Keratinocyte (primary cell): ENCODE data around the gene ANTXR2. TPM values are rescaled to one million over a fixed set of nuclear protein-coding genes. Genes with fewer than 3 reads are reported as not detected.

ENCODE experiments used
- DNase-seq: peaks from one replicate; pipeline ENCODE4 v3.0.0-alpha.2; 2011; ENCODE audit warnings: low read depth, missing footprints, low spot score
- FAIRE-seq: peaks from 2 replicates; lab custom pipeline; 2011; peaks lifted over from hg19 to GRCh38; lab: Jason Lieb, UNC
- H2AFZ ChIP-seq: 2 replicates; pipeline ENCODE4 v1.6.0; 2012; ENCODE audit warnings: low read length, control low read depth, inconsistent platforms; ENCODE audit not compliant: control insufficient read depth
- H3K27ac ChIP-seq: 2 replicates; pipeline ENCODE4 v1.5.1; 2011; ENCODE audit warnings: low read length; ENCODE audit not compliant: control insufficient read depth, insufficient read depth
- H3K27me3 ChIP-seq: 3 replicates; pipeline ENCODE4 v1.6.0; 2011; ENCODE audit warnings: low read length; ENCODE audit not compliant: control insufficient read depth, insufficient read depth; ENCODE audit errors: extremely low read depth
- H3K36me3 ChIP-seq, 2 experiments: 2 replicates in 1 of 2; 3 replicates in 1 of 2; pipeline ENCODE4 v1.5.1; 2011; ENCODE audit warnings: low read length in 2 of 2, mild to moderate bottlenecking in 1 of 2; ENCODE audit not compliant: control insufficient read depth in 2 of 2, insufficient read depth in 2 of 2; ENCODE audit errors: extremely low read depth in 1 of 2
- H3K4me1 ChIP-seq: 3 replicates; pipeline ENCODE4 v1.5.1; 2011; ENCODE audit warnings: low read length; ENCODE audit not compliant: control insufficient read depth, insufficient read depth; ENCODE audit errors: extremely low read depth
- H3K4me2 ChIP-seq: 3 replicates; pipeline ENCODE4 v1.6.0; 2011; ENCODE audit warnings: low read depth, low read length; ENCODE audit not compliant: control insufficient read depth, insufficient read depth; ENCODE audit errors: extremely low read depth
- H3K4me3 ChIP-seq, 3 experiments: fragments of 200-600 bp in 1 of 3; sonication (generic) in 1 of 3; 2 replicates in 2 of 3; 3 replicates in 1 of 3; pipeline ENCODE4 v1.5.1; 2011 to 2016; ENCODE audit warnings: low read length in 3 of 3, mild to moderate bottlenecking in 3 of 3, control low read depth in 2 of 3, inconsistent platforms in 1 of 3, low read depth in 1 of 3, mixed read lengths in 1 of 3, mixed run types in 1 of 3, moderate library complexity in 1 of 3; ENCODE audit not compliant: control insufficient read depth in 2 of 3, insufficient read depth in 2 of 3; ENCODE audit errors: extremely low read depth in 1 of 3
- H3K79me2 ChIP-seq: 2 replicates; pipeline ENCODE4 v1.6.0; 2012; ENCODE audit warnings: low read length; ENCODE audit not compliant: control insufficient read depth, insufficient read depth
- H3K9ac ChIP-seq: 3 replicates; pipeline ENCODE4 v1.6.0; 2011; ENCODE audit warnings: low read length; ENCODE audit not compliant: control insufficient read depth, insufficient read depth; ENCODE audit errors: extremely low read depth
- H3K9me1 ChIP-seq: 3 replicates; pipeline ENCODE4 v1.6.0; 2011; ENCODE audit warnings: low read length; ENCODE audit not compliant: control insufficient read depth, insufficient read depth; ENCODE audit errors: extremely low read depth
- H3K9me3 ChIP-seq: 2 replicates; pipeline ENCODE4 v1.5.1; 2012; ENCODE audit warnings: low read depth, low read length; ENCODE audit not compliant: control insufficient read depth
- H4K20me1 ChIP-seq: 3 replicates; pipeline ENCODE4 v1.6.0; 2011; ENCODE audit warnings: low read length; ENCODE audit not compliant: control insufficient read depth, insufficient read depth; ENCODE audit errors: extremely low read depth
- EZH2 ChIP-seq: IDR thresholded peaks from one replicate; pipeline ENCODE4 v1.6.1; 2012; ENCODE audit warnings: inconsistent platforms, mild to moderate bottlenecking, low read length, moderate library complexity
- dilution Hi-C: fragments of 300-500 bp; cut with MboI; formaldehyde crosslinking; loops from one replicate; pipeline ENCODE4 v1.7.0; 2020; ENCODE audit warnings: low sequenced_read_pairs; ENCODE audit not compliant: extremely low pct_ligation_motif_present
- polyA plus RNA-seq, 5 experiments: library from polyadenylated mRNA; depleted of rRNA in 3 of 5; stranded (reverse) in 3 of 5; stranded (forward) in 1 of 5; unstranded in 1 of 5; fragments of >200 nt; gene quantifications; 1 replicate in 1 of 5; 2 replicates in 3 of 5; 3 replicates in 1 of 5; pipeline versions ENCODE4 v1.2.1 to v1.2.3, GENCODE V29; 2011 to 2012; ENCODE audit warnings: missing spikeins in 2 of 5, low read depth in 1 of 5, low replicate concordance in 1 of 5
- TF ChIP-seq, protein P1 (sequence below), 3 experiments: IDR thresholded peaks in 1 of 3; conservative IDR thresholded peaks in 1 of 3; optimal IDR thresholded peaks in 1 of 3; 2 replicates in 2 of 3; 3 replicates in 1 of 3; pipeline versions ENCODE3 to v1.5.1; 2011; ENCODE audit warnings: low read length in 3 of 3, mild to moderate bottlenecking in 3 of 3, moderate library complexity in 2 of 3, control low read depth in 1 of 3, inconsistent platforms in 1 of 3; ENCODE audit not compliant: insufficient read depth in 2 of 3; ENCODE audit errors: extremely low read depth in 1 of 3

Gene ANTXR2
- polyA plus RNA-seq, 1 donor (not counting 4 experiments of a cell fraction or from before 2014, with no cell fraction given) = 89.1 TPM

DNA sequence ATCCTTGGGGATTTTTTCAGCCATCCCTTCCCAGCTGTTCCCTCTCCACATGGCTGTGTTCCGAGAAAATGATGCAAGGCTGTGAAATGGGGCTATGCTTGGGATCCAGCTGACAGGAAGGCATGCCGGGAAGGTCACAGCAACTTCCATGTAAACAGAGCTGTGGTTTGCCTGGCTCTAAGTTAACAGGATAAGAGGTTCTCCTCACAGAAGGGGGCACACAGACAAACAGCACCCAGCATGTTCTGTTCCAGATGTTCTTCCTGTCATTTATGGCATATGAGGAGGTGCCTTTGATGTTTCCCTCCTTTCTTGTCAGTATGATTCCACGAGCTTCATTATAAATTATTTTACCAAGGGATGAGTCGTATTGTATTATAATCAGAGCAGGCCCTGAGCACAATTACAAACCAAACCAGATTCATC lies 220.7 kb downstream of the ANTXR2 start:
- TF ChIP-seq EZH2 = no peak
- TF ChIP-seq, protein P1, sequence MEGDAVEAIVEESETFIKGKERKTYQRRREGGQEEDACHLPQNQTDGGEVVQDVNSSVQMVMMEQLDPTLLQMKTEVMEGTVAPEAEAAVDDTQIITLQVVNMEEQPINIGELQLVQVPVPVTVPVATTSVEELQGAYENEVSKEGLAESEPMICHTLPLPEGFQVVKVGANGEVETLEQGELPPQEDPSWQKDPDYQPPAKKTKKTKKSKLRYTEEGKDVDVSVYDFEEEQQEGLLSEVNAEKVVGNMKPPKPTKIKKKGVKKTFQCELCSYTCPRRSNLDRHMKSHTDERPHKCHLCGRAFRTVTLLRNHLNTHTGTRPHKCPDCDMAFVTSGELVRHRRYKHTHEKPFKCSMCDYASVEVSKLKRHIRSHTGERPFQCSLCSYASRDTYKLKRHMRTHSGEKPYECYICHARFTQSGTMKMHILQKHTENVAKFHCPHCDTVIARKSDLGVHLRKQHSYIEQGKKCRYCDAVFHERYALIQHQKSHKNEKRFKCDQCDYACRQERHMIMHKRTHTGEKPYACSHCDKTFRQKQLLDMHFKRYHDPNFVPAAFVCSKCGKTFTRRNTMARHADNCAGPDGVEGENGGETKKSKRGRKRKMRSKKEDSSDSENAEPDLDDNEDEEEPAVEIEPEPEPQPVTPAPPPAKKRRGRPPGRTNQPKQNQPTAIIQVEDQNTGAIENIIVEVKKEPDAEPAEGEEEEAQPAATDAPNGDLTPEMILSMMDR (optimal IDR thresholded peaks at IDR 0.05 in 1 of 3, IDR thresholded peaks at IDR 0.05 in 1 of 3, conservative IDR thresholded peaks at IDR 0.05 in 1 of 3; ENCODE audit: extremely low read depth in 1 of 3, insufficient read depth in 2 of 3, low read length in 3 of 3) = no peak
- Histone ChIP-seq H3K79me2 (no peaks in the 10 kb centered on the region), H3K4me2 (no peak overlapping the region), H3K9me1 (no peaks in the 10 kb centered on the region), H2AFZ (no peak overlapping the region), H3K27ac (no peak overlapping the region), H3K27me3 (no peaks in the 10 kb centered on the region), H3K4me3 (no peak overlapping the region), H3K9me3 (no peaks in the 10 kb centered on the region), H3K4me1 (no peaks in the 10 kb centered on the region), H3K36me3 (no peaks in the 10 kb centered on the region), H4K20me1 (no peaks in the 10 kb centered on the region), H3K9ac (no peak overlapping the region)
- DNase-seq (no peak), FAIRE-seq (no peak)
- dilution Hi-C loops = no loop called here

DNA sequence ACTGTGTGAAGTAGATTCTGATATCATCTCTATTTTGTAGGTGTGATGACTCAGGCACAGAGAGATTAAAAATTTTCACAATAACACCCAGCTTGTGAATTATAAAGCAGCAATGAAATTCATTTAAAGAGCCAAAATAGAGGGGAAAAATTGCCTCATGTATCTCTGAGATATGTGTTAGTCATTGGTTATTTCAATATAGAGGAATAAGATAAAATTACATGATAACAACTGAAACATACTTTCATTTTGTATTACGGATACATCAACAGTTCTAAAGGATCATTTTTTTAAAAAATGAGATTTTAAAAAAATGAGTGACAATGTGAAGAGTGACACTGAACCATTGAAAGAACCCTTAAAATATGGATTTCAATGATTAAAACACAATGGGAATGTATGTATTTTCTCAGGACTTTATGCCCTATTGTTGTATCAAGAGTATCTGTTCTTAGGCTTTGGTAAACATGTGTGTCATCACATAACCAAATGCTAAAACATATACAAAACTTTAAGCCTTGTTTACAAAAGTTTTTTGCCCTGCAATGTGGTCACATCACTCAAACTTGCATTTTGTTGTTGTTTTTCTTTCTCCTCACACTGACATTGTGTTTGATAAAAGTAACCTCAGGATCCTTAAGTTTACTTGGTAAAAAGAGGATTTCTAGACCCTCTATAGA lies 221.3 kb downstream of the ANTXR2 start:
- no peak overlapping the region for H3K4me2 ChIP-seq
- dilution Hi-C loops = no loop called here
- no peak for FAIRE-seq

More for the DNA sequence above, 221.3 kb downstream of the ANTXR2 start:
- no peak overlapping the region for H3K9ac ChIP-seq
- no peaks in the 10 kb centered on the region for H3K9me3 ChIP-seq
- no peak overlapping the region for H3K4me3 ChIP-seq
- H3K79me2 ChIP-seq = no peaks in the 10 kb centered on the region
- DNase-seq = no peak
- no peaks in the 10 kb centered on the region for H3K4me1 ChIP-seq
- H3K9me1 ChIP-seq = no peaks in the 10 kb centered on the region
- TF ChIP-seq, protein P1 (optimal IDR thresholded peaks at IDR 0.05 in 1 of 3, IDR thresholded peaks at IDR 0.05 in 1 of 3, conservative IDR thresholded peaks at IDR 0.05 in 1 of 3; ENCODE audit: extremely low read depth in 1 of 3, insufficient read depth in 2 of 3, low read length in 3 of 3) = no peak
- no peak for TF ChIP-seq EZH2
- H2AFZ ChIP-seq = no peak overlapping the region
- H3K27me3 ChIP-seq = no peaks in the 10 kb centered on the region
- no peak overlapping the region for H3K27ac ChIP-seq
- H3K36me3 ChIP-seq = no peaks in the 10 kb centered on the region
- no peaks in the 10 kb centered on the region for H4K20me1 ChIP-seq

Other genes with a start within 250 kb of the ANTXR2 start
- 3.1 to 4.3 TPM (median 3.5 TPM) in 3 replicates for gene PRDM8, start 124.3 kb upstream of the ANTXR2 start, polyA plus RNA-seq
- 3.9 to 5.4 TPM (median 4.4 TPM) in 3 replicates for gene FGF5, start 193.4 kb upstream of the ANTXR2 start, polyA plus RNA-seq